OCI-LY7 (cell line): ENCODE results near the gene CDH22. TPM values are rescaled to one million over a fixed set of nuclear protein-coding genes. Genes with fewer than 3 reads are reported as not detected.

Source experiments
- BruUV-seq: library from RNA; stranded (reverse); fragments of 400-500 nt; replicated peaks from 2 replicates; lab custom pipeline; 2021; lab: Mats Ljungman, UMichigan
- CTCF ChIA-PET: fragments of 300-600 bp; sonication (Branson Sonifier 250); formaldehyde crosslinking; loops from one replicate; lab custom pipeline; 2022; ENCODE audit warnings: antibody characterized with exemption; ENCODE audit not compliant: unreplicated experiment; lab: Charles Lee
- POLR2A ChIA-PET: fragments of 300-600 bp; sonication (Branson Sonifier 250); formaldehyde crosslinking; loops from one replicate; lab custom pipeline; 2022; ENCODE audit warnings: antibody characterized with exemption; lab: Charles Lee
- DNase-seq: peaks from one replicate; pipeline ENCODE4 v3.0.0-alpha.2; 2015; ENCODE audit warnings: low spot score
- H2AFZ ChIP-seq: fragments of 200-600 bp; sonication (generic), shearing (Covaris generic); 2 replicates; pipeline ENCODE4 v1.6.1; 2014; ENCODE audit warnings: mild to moderate bottlenecking, antibody characterized with exemption, low read length, moderate library complexity
- H3K27ac ChIP-seq: fragments of 200-600 bp; sonication (generic); 2 replicates; pipeline ENCODE4 v1.5.1; 2014; ENCODE audit warnings: mixed run types, low read depth, mild to moderate bottlenecking, moderate library complexity, low read length, inconsistent platforms; ENCODE audit not compliant: poor library complexity, severe bottlenecking
- H3K36me3 ChIP-seq: fragments of 200-600 bp; sonication (generic); 2 replicates; pipeline ENCODE4 v1.6.1; 2014; ENCODE audit warnings: mild to moderate bottlenecking, antibody characterized with exemption, low read length, moderate library complexity, mixed read lengths; ENCODE audit not compliant: insufficient read depth
- H3K4me1 ChIP-seq: fragments of 200-600 bp; sonication (generic); 2 replicates; pipeline ENCODE4 v1.5.1; 2014; ENCODE audit warnings: mild to moderate bottlenecking, low read length; ENCODE audit not compliant: insufficient read depth, poor library complexity, severe bottlenecking
- H3K4me2 ChIP-seq: fragments of 200-600 bp; sonication (generic); 2 replicates; pipeline ENCODE4 v1.6.1; 2014; ENCODE audit warnings: mild to moderate bottlenecking, low read length
- H3K4me3 ChIP-seq: fragments of 200-600 bp; sonication (generic); 2 replicates; pipeline ENCODE4 v1.5.1; 2014; ENCODE audit warnings: mild to moderate bottlenecking, low read depth, low read length; ENCODE audit not compliant: poor library complexity, severe bottlenecking
- H3K79me2 ChIP-seq: fragments of 200-600 bp; sonication (generic); 2 replicates; pipeline ENCODE4 v1.6.1; 2016; ENCODE audit warnings: low read depth, mild to moderate bottlenecking, low read length, moderate library complexity, mixed read lengths; ENCODE audit not compliant: insufficient read depth
- H3K9me2 ChIP-seq: fragments of 200-600 bp; sonication (generic); 2 replicates; pipeline ENCODE4 v1.6.1; 2016; ENCODE audit warnings: mild to moderate bottlenecking, low read length, mixed read lengths; ENCODE audit not compliant: insufficient read depth
- H3K9me3 ChIP-seq: fragments of 200-600 bp; sonication (generic); 2 replicates; pipeline ENCODE4 v1.6.1; 2014; ENCODE audit warnings: mild to moderate bottlenecking, mixed run types, low read length, mixed read lengths
- H4K20me1 ChIP-seq: fragments of 200-600 bp; sonication (generic); 2 replicates; pipeline ENCODE4 v1.6.1; 2014; ENCODE audit warnings: mild to moderate bottlenecking, antibody characterized with exemption, low read length, moderate library complexity, mixed read lengths; ENCODE audit not compliant: insufficient read depth
- EZH2phosphoT487 ChIP-seq: fragments of 200-600 bp; sonication (generic); IDR thresholded peaks from 2 replicates; pipeline ENCODE4 v1.6.1; 2018; ENCODE audit warnings: low read depth, borderline replicate concordance, mild to moderate bottlenecking, mixed run types, antibody characterized with exemption, low read length, moderate library complexity, mixed read lengths
- intact Hi-C: fragments of 100-400 bp; cut with micrococcal nuclease; formaldehyde crosslinking; loops from one replicate; pipeline ENCODE4 v1.10.0; 2022; ENCODE audit not compliant: unreplicated experiment
- total RNA-seq, 2 experiments: library from RNA; depleted of rRNA in 1 of 2; stranded (reverse); fragments of >200 nt in 1 of 2; shearing (Covaris generic) in 1 of 2; gene quantifications; 2 replicates each; pipeline ENCODE4 v1.2.3, GENCODE V29; 2014 to 2022
- TF ChIP-seq, protein P1 (sequence below): fragments of 200-600 bp; sonication (generic); conservative IDR thresholded peaks from 2 replicates; pipeline ENCODE4 v1.5.1; 2014; ENCODE audit warnings: mild to moderate bottlenecking, antibody characterized with exemption, low read length, moderate library complexity, mixed read lengths

CDH22 gene
- total RNA-seq, 2 experiments from 2014 or later: not detected

DNA sequence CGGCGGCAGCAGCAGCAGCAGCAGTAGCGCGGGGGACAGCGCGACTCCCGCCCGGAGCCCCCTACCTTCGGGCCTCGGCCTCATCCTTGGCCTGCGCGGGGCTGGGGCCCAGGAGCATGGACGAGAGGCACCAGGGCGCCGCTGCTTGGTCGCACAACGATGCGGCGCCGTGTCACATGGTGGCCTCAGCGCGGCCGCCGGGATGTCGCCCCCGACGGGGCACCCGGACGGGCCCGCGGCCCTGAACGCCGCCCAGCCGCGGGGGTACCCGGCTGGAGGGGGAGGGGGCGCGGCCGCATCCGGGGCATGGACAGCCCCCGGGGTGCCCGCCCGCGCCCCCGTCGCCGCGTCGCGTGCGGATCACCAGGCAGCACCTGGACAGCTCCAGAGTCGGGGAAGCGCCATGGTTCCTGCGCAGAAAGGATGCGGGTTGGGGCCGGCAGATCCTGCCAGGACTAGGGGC is 57.1 kb downstream of the CDH22 start:
- no peak overlapping the region for H2AFZ ChIP-seq
- H3K9me3 ChIP-seq: no peaks in the 10 kb centered on the region
- H3K36me3 ChIP-seq: no peaks in the 10 kb centered on the region
- H3K27ac ChIP-seq: no peak overlapping the region
- BruUV-seq: no TSS peak
- H4K20me1 ChIP-seq: no peaks in the 10 kb centered on the region
- TF ChIP-seq, protein P1, sequence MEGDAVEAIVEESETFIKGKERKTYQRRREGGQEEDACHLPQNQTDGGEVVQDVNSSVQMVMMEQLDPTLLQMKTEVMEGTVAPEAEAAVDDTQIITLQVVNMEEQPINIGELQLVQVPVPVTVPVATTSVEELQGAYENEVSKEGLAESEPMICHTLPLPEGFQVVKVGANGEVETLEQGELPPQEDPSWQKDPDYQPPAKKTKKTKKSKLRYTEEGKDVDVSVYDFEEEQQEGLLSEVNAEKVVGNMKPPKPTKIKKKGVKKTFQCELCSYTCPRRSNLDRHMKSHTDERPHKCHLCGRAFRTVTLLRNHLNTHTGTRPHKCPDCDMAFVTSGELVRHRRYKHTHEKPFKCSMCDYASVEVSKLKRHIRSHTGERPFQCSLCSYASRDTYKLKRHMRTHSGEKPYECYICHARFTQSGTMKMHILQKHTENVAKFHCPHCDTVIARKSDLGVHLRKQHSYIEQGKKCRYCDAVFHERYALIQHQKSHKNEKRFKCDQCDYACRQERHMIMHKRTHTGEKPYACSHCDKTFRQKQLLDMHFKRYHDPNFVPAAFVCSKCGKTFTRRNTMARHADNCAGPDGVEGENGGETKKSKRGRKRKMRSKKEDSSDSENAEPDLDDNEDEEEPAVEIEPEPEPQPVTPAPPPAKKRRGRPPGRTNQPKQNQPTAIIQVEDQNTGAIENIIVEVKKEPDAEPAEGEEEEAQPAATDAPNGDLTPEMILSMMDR: no peak
- TF ChIP-seq EZH2phosphoT487: no peak
- no peak overlapping the region for H3K4me2 ChIP-seq
- no peaks in the 10 kb centered on the region for H3K9me2 ChIP-seq
- intact Hi-C loops: no loop called here
- H3K4me3 ChIP-seq: no peak overlapping the region
- ChIA-PET CTCF (no interaction called here), POLR2A (no interaction called here)
- H3K4me1 ChIP-seq: no peaks in the 10 kb centered on the region
- H3K79me2 ChIP-seq: no peaks in the 10 kb centered on the region
- no peak for DNase-seq

DNA sequence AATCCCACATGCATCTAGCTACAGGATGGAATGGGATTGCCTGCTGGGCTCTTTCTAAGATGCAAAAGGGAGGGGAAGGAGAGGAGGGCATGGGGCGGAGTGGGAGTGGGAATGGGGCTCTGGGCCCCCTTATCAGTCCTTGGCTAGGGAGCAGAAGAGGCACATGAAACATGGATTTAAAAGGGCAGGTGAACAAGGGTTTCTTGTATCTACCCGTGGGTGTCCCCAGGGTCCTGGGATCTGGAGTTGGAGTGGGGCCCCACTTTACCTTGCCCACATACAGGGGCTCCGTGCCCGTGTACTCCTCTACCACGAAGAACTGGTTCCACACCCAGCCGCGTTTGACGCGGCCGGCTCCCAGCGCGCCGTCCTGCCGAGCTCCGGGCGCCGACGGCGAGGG is 57.5 kb downstream of the CDH22 start:
- ChIA-PET POLR2A (no interaction called here), CTCF (no interaction called here)
- Histone ChIP-seq H4K20me1 (no peaks in the 10 kb centered on the region), H3K79me2 (no peaks in the 10 kb centered on the region), H3K36me3 (no peaks in the 10 kb centered on the region), H3K4me3 (no peak overlapping the region), H2AFZ (no peak overlapping the region), H3K27ac (no peak overlapping the region), H3K4me1 (no peaks in the 10 kb centered on the region), H3K9me2 (no peaks in the 10 kb centered on the region), H3K4me2 (no peak overlapping the region), H3K9me3 (no peaks in the 10 kb centered on the region)
- intact Hi-C loops: no loop called here
- TF ChIP-seq EZH2phosphoT487: no peak
- TF ChIP-seq, protein P1: no peak
- DNase-seq: no peak
- BruUV-seq: no TSS peak

GRCh38 chr20:46249671-46250070 is 58.6 kb downstream of the CDH22 start:
- Histone ChIP-seq H3K9me2 (no peaks in the 10 kb centered on the region), H3K36me3 (no peaks in the 10 kb centered on the region), H2AFZ (no peak overlapping the region), H3K4me1 (no peaks in the 10 kb centered on the region), H3K4me2 (no peak overlapping the region), H3K79me2 (no peaks in the 10 kb centered on the region), H3K9me3 (no peaks in the 10 kb centered on the region), H3K4me3 (no peak overlapping the region), H4K20me1 (no peaks in the 10 kb centered on the region), H3K27ac (no peak overlapping the region)
- POLR2A ChIA-PET: interaction anchor here (1.1 kb wide), 1 partner anchor 8 kb away, joined by 3 read pairs; no protein-coding TSS in a partner anchor
- intact Hi-C loops: no loop called here
- CTCF ChIA-PET: no interaction called here
- DNase-seq: no peak
- TF ChIP-seq, protein P1: no peak
- TF ChIP-seq EZH2phosphoT487: no peak
- no TSS peak for BruUV-seq
